Astrocyte (in vitro differentiated cells and primary cell): Measurements from ENCODE around the gene METAP1D. TPM values are rescaled to one million over a fixed set of nuclear protein-coding genes. Genes with fewer than 3 reads are reported as not detected.
A peak's percentile ranks its signal among the peaks of the same experiment; 100 is the strongest.

Experiments used
- DNase-seq: peaks from one replicate; pipeline ENCODE4 v3.0.0-alpha.2; 2010; ENCODE audit warnings: low read depth
- FAIRE-seq: peaks from 2 replicates; lab custom pipeline; 2011; peaks lifted over from hg19 to GRCh38; lab: Jason Lieb, UNC
- H2AFZ ChIP-seq: 2 replicates; pipeline ENCODE4 v1.6.0; 2012; ENCODE audit warnings: low read depth, low read length, inconsistent platforms
- H3K27ac ChIP-seq: 2 replicates; pipeline ENCODE4 v1.5.1; 2011; ENCODE audit warnings: low read depth, low read length, inconsistent platforms
- H3K27me3 ChIP-seq: 2 replicates; pipeline ENCODE4 v1.6.0; 2011; ENCODE audit warnings: low read length, inconsistent platforms; ENCODE audit not compliant: insufficient read depth
- H3K36me3 ChIP-seq: 2 replicates; pipeline ENCODE4 v1.5.1; 2011; ENCODE audit warnings: low read length, inconsistent platforms; ENCODE audit not compliant: insufficient read depth
- H3K4me1 ChIP-seq: 2 replicates; pipeline ENCODE4 v1.5.1; 2011; ENCODE audit warnings: low read length, inconsistent platforms; ENCODE audit not compliant: insufficient read depth
- H3K4me2 ChIP-seq: 2 replicates; pipeline ENCODE4 v1.6.0; 2012; ENCODE audit warnings: low read length, inconsistent platforms
- H3K4me3 ChIP-seq: 2 replicates; pipeline ENCODE4 v1.5.1; 2011; ENCODE audit warnings: low read depth, mild to moderate bottlenecking, low read length, inconsistent platforms; ENCODE audit not compliant: insufficient read depth
- H3K79me2 ChIP-seq: 2 replicates; pipeline ENCODE4 v1.6.0; 2012; ENCODE audit warnings: mild to moderate bottlenecking, low read length, inconsistent platforms; ENCODE audit not compliant: insufficient read depth
- H3K9ac ChIP-seq: 2 replicates; pipeline ENCODE4 v1.6.0; 2012; ENCODE audit warnings: mild to moderate bottlenecking, low read length, inconsistent platforms
- H3K9me3 ChIP-seq: 2 replicates; pipeline ENCODE4 v1.5.1; 2012; ENCODE audit warnings: low read depth, mild to moderate bottlenecking, low read length, inconsistent platforms; ENCODE audit not compliant: insufficient read depth
- H4K20me1 ChIP-seq: 2 replicates; pipeline ENCODE4 v1.6.0; 2012; ENCODE audit warnings: low read length, inconsistent platforms; ENCODE audit not compliant: insufficient read depth
- H3K27ac Mint-ChIP-seq: one replicate; pipeline ENCODE4 v1.8.0; 2021; ENCODE audit warnings: mild to moderate bottlenecking, mixed read lengths; ENCODE audit not compliant: unreplicated experiment
- H3K27me3 Mint-ChIP-seq: one replicate; pipeline ENCODE4 v1.8.0; 2021; ENCODE audit warnings: low read depth, mixed read lengths; ENCODE audit not compliant: unreplicated experiment
- H3K36me3 Mint-ChIP-seq: one replicate; pipeline ENCODE4 v1.8.0; 2021; ENCODE audit warnings: low read depth, mixed read lengths; ENCODE audit not compliant: unreplicated experiment
- H3K4me1 Mint-ChIP-seq: one replicate; pipeline ENCODE4 v1.8.0; 2021; ENCODE audit warnings: low read depth, mixed read lengths; ENCODE audit not compliant: unreplicated experiment
- H3K4me3 Mint-ChIP-seq: one replicate; pipeline ENCODE4 v1.8.0; 2021; ENCODE audit warnings: mild to moderate bottlenecking, moderate library complexity, mixed read lengths; ENCODE audit not compliant: unreplicated experiment
- H3K9me3 Mint-ChIP-seq: one replicate; pipeline ENCODE4 v1.8.0; 2021; ENCODE audit warnings: mild to moderate bottlenecking, mixed read lengths; ENCODE audit not compliant: unreplicated experiment
- CTCF ChIP-seq: IDR thresholded peaks from 2 replicates; pipeline ENCODE4 v1.5.1; 2011; ENCODE audit warnings: low read depth, mild to moderate bottlenecking, inconsistent platforms, low read length, moderate library complexity; ENCODE audit not compliant: insufficient read depth
- EZH2 ChIP-seq: IDR thresholded peaks from 2 replicates; pipeline ENCODE4 v1.6.1; 2012; ENCODE audit warnings: mild to moderate bottlenecking, low read length, inconsistent platforms; ENCODE audit not compliant: insufficient read depth
- total RNA-seq: library from RNA; stranded (reverse); gene quantifications from 2 replicates; pipeline ENCODE4 v1.2.1, GENCODE V29; 2021

The METAP1D gene
- total RNA-seq, 1 donor from 2014 or later: 6.5 TPM

DNA sequence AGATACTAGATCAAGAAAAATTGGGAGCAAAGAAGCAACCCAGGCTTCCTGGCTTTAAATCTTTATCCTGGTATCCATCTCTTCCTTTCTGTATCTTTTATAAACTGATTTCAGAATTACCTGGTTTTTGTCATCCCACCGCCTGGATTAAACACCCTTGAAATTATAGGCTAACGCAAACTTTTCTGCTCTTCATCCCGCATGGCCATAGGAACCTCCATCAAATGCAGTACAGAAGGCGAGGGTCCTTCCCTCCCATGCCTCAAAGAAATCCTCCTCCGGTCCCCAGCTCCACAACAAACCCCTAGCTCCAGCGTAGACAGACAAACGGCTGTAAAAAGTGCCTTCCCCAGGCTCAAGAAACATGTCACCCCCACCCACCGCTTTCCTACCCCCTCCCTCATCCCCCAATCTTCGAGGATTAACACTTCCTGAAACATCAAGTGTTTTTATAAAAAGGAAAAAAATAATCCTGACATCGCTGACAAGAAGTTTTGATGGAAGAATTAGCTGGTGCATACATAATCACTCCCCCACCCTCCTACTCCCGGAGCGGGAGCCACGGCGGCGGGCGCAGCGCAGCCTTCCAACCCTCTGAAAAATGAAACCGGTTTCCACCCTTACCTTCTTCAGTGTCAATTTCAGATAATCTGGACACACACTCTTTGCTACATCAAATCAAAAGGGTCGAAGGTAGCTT, 93.1 kb downstream of the METAP1D start:
- H3K36me3 Mint-ChIP-seq: no peaks in the 10 kb centered on the region
- DNase-seq (no peak), FAIRE-seq (no peak)
- Histone ChIP-seq H3K4me3 (no peak overlapping the region), H3K9me3 (peaks cover 6% of the 10 kb centered on the region), H3K36me3 (no peaks in the 10 kb centered on the region), H3K4me1 (peaks cover 26% of the 10 kb centered on the region), H3K79me2 (no peaks in the 10 kb centered on the region), H4K20me1 (peaks cover 24% of the 10 kb centered on the region), H3K27me3 (peaks cover 71% of the 10 kb centered on the region), H2AFZ (no peak overlapping the region), H3K4me2 (no peak overlapping the region), H3K9ac (no peak overlapping the region), H3K27ac (no peak overlapping the region)
- peaks cover 62% of the 10 kb centered on the region for H3K27me3 Mint-ChIP-seq
- H3K9me3 Mint-ChIP-seq: peaks cover 9% of the 10 kb centered on the region
- TF ChIP-seq CTCF (no peak), EZH2 (no peak)
- no peak overlapping the region for H3K4me3 Mint-ChIP-seq
- H3K27ac Mint-ChIP-seq: no peak overlapping the region
- peaks cover 15% of the 10 kb centered on the region for H3K4me1 Mint-ChIP-seq

DNA sequence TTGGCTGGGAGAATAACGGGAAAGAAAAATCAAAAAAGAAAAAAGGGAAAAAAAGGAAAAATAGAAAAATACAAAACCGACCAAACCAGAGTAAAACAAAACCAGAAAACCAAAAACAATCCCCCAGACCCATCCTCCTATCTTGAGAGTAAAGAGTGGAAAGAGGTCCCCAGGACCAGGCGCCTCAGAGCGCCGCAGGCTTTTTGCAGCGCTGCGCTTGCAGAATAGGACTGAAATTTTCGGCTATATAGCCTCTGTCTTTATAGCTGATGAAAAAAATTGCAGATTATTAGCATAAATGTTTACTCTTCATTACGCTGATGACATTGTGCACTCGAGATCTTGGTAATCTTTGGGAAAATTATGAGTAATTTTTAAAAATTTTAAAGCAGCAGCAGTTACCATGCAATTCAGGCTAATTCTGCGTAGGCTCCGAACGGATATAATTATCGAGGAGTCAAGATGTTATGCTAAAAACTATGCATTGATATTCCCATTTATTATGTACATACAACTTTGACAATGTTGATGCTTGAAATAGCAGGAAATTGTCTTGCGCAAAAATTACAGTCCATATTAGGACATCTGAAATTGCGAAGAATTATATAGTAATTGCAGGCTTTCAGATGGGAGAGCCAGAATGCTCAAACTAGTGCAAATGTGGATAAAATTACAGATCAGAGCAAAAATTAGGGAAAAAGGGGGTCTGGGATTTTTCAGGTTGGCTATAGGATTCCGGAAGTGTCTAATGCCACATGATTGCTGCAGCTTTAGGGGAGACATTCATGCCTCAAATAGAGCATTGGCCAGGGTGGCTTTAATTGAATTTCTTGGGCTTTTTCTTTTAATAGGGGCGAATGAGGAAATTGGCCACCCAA, 93.9 kb downstream of the METAP1D start:
- H3K27me3 Mint-ChIP-seq: peaks cover 54% of the 10 kb centered on the region

More for the DNA sequence above, 93.9 kb downstream of the METAP1D start:
- H3K9me3 ChIP-seq: peaks cover 1% of the 10 kb centered on the region
- no peaks in the 10 kb centered on the region for H3K79me2 ChIP-seq
- TF ChIP-seq CTCF (no peak), EZH2 (peak; percentile 7)
- no peak for FAIRE-seq
- Mint-ChIP-seq H3K4me3 (peak overlapping the region; percentile 68), H3K4me1 (peaks cover 17% of the 10 kb centered on the region), H3K27ac (peak overlapping the region; percentile 41), H3K9me3 (peaks cover 5% of the 10 kb centered on the region), H3K36me3 (no peaks in the 10 kb centered on the region)
- DNase-seq: no peak
- H3K4me2 ChIP-seq: peak overlapping the region; percentile 96
- H3K4me1 ChIP-seq: peaks cover 34% of the 10 kb centered on the region
- H3K36me3 ChIP-seq: no peaks in the 10 kb centered on the region
- no peak overlapping the region for H3K27ac ChIP-seq
- H4K20me1 ChIP-seq: peaks cover 21% of the 10 kb centered on the region
- no peak overlapping the region for H3K4me3 ChIP-seq
- no peak overlapping the region for H3K9ac ChIP-seq
- no peak overlapping the region for H2AFZ ChIP-seq
- peaks cover 63% of the 10 kb centered on the region for H3K27me3 ChIP-seq
